ENCODE results near the gene RPL29. TPM values are rescaled to one million over a fixed set of nuclear protein-coding genes. Genes with fewer than 3 reads are reported as not detected.

The RPL29 gene
- total and polyA plus RNA-seq, 2 of the 13 experiments (the other 11 are each of a cell fraction or from before 2014, with no cell fraction given), result 1,348 to 2,263 TPM

GRCh38 chr3:51995346-51996163 is at the start of gene RPL29 (continued):
- no peak for TF ChIP-seq GLMP (CRISPR knock-in tag; IDR thresholded peaks at IDR 0.05; ENCODE audit: borderline replicate concordance)
- TF ChIP-seq ZNF775 (CRISPR knock-in tag; IDR thresholded peaks at IDR 0.05; ENCODE audit: borderline replicate concordance), result peak; percentile 81; the same call in 1 of the 2 replicates
- peak; percentile 90 for TF ChIP-seq ZNF510 (CRISPR knock-in tag; IDR thresholded peaks at IDR 0.05; ENCODE audit: low read depth)
- TF ChIP-seq CHCHD3 (CRISPR knock-in tag; IDR thresholded peaks at IDR 0.05), result no peak
- TF ChIP-seq ZNF550 (CRISPR knock-in tag; IDR thresholded peaks at IDR 0.05; ENCODE audit: borderline replicate concordance), result 0 out of 2 replicates have a peak, but pooled peaks have one; percentile 43
- no peak; the same call in 1 of the 2 replicates for TF ChIP-seq ZNF709 (CRISPR knock-in tag; IDR thresholded peaks at IDR 0.05)
- TF ChIP-seq NR2F1 (CRISPR knock-in tag; IDR thresholded peaks at IDR 0.05), result peak in 1 of 2 experiments; percentile 40; a peak in 1 of 4 replicates
- no peak for TF ChIP-seq ARNT (IDR thresholded peaks at IDR 0.05)
- TF ChIP-seq MED8 (CRISPR knock-in tag; IDR thresholded peaks at IDR 0.05; ENCODE audit: insufficient replicate concordance), result peak; percentile 37
- TF ChIP-seq ZFP82 (CRISPR knock-in tag; IDR thresholded peaks at IDR 0.05; ENCODE audit: borderline replicate concordance), result no peak
- TF ChIP-seq GPN1 (CRISPR knock-in tag; IDR thresholded peaks at IDR 0.05; ENCODE audit: borderline replicate concordance), result no peak; the same call in 1 of the 2 replicates
- 0 out of 2 replicates have a peak, but pooled peaks have one; percentile 24 for TF ChIP-seq U2AF2 (IDR thresholded peaks at IDR 0.05; ENCODE audit: low read depth, low read length)
- peak; percentile 94 for TF ChIP-seq MXD3 (CRISPR knock-in tag; IDR thresholded peaks at IDR 0.05)
- peak; percentile 47; the same call in 1 of the 2 replicates for TF ChIP-seq ZNF160 (CRISPR knock-in tag; IDR thresholded peaks at IDR 0.05)
- TF ChIP-seq ZNF362 (CRISPR knock-in tag; IDR thresholded peaks at IDR 0.05; ENCODE audit: borderline replicate concordance), result peak; percentile 70; the same call in 1 of the 2 replicates
- TF ChIP-seq ARID2 (CRISPR knock-in tag; IDR thresholded peaks at IDR 0.05; ENCODE audit: borderline replicate concordance), result no peak
- peak; percentile 85; the same call in 1 of the 2 replicates for TF ChIP-seq ZHX2 (IDR thresholded peaks at IDR 0.05; ENCODE audit: low read depth)
- TF ChIP-seq ZHX2 (CRISPR knock-in tag; IDR thresholded peaks at IDR 0.05; ENCODE audit: borderline replicate concordance), result peak; percentile 64; the same call in 1 of the 2 replicates
- peak; percentile 74 for TF ChIP-seq RBM22 (optimal IDR thresholded peaks at IDR 0.05; ENCODE audit: low read length)
- TF ChIP-seq ZNF761 (CRISPR knock-in tag; conservative IDR thresholded peaks at IDR 0.05), result peak; percentile 91

Data from HepG2 (cell line).